H1 (cell line): Measurements from ENCODE around the gene TMEM130. TPM values are rescaled to one million over a fixed set of nuclear protein-coding genes. Genes with fewer than 3 reads are reported as not detected.

ENCODE experiments used
- CTCF ChIA-PET: fragments of 300-600 bp; sonication (Branson Sonifier 250); formaldehyde crosslinking; loops from one replicate; lab custom pipeline; 2021; ENCODE audit not compliant: partially characterized antibody; lab: Charles Lee
- POLR2A ChIA-PET: fragments of 300-600 bp; sonication (Branson Sonifier 250); formaldehyde crosslinking; loops from one replicate; lab custom pipeline; 2021; ENCODE audit warnings: inconsistent platforms; ENCODE audit not compliant: partially characterized antibody; lab: Charles Lee
- DNase-seq, 2 experiments: peaks; one replicate each; pipeline versions ENCODE4 v3.0.0 to v3.0.0-alpha.2; 2010 to 2022; ENCODE audit warnings: low spot score in 2 of 2, low read depth in 1 of 2, mixed read lengths in 1 of 2
- FAIRE-seq: peaks from 2 replicates; lab custom pipeline; 2011; peaks lifted over from hg19 to GRCh38; lab: Jason Lieb, UNC
- H2AFZ ChIP-seq: 2 replicates; pipeline ENCODE4 v1.8.1; 2012; ENCODE audit warnings: low read length, inconsistent platforms
- H2AK5ac ChIP-seq: 2 replicates; pipeline ENCODE4 v1.6.1; 2013; ENCODE audit warnings: low read depth, low read length
- H2BK120ac ChIP-seq: replicated peaks from 2 replicates; pipeline ENCODE3; 2013; ENCODE audit warnings: low read depth, low read length, inconsistent platforms
- H2BK12ac ChIP-seq: 2 replicates; pipeline ENCODE4 v1.6.1; 2013; ENCODE audit warnings: low read depth, low read length
- H2BK15ac ChIP-seq: 2 replicates; pipeline ENCODE4 v1.6.1; 2013; ENCODE audit warnings: low read length
- H2BK20ac ChIP-seq: 2 replicates; pipeline ENCODE4 v1.6.1; 2013; ENCODE audit warnings: low read length
- H2BK5ac ChIP-seq: 2 replicates; pipeline ENCODE4 v1.6.1; 2013; ENCODE audit warnings: low read depth, low read length
- H3K14ac ChIP-seq: 2 replicates; pipeline ENCODE4 v1.6.1; 2013; ENCODE audit warnings: inconsistent platforms; ENCODE audit not compliant: insufficient read length
- H3K18ac ChIP-seq: 2 replicates; pipeline ENCODE4 v1.6.1; 2013; ENCODE audit warnings: low read length; ENCODE audit errors: extremely low read depth
- H3K23ac ChIP-seq: 2 replicates; pipeline ENCODE4 v1.6.1; 2013; ENCODE audit warnings: inconsistent platforms; ENCODE audit not compliant: insufficient read length
- H3K23me2 ChIP-seq: 2 replicates; pipeline ENCODE4 v1.6.1; 2013; ENCODE audit warnings: low read depth, low read length
- H3K27ac ChIP-seq: 2 replicates; pipeline ENCODE4 v1.6.1; 2011; ENCODE audit warnings: low read depth, low read length, inconsistent platforms
- H3K27me3 ChIP-seq, 4 experiments: replicated peaks in 1 of 4; 1 replicate in 1 of 4; 2 replicates in 3 of 4; pipeline versions ENCODE4 v1.6.1 to v1.8.1; 2011 to 2013; ENCODE audit warnings: low read length in 3 of 4, mild to moderate bottlenecking in 3 of 4, inconsistent platforms in 2 of 4, mixed read lengths in 2 of 4, moderate library complexity in 1 of 4; ENCODE audit not compliant: control insufficient read depth in 3 of 4, insufficient read depth in 3 of 4; ENCODE audit errors: extremely low read depth in 1 of 4
- H3K36me3 ChIP-seq, 4 experiments: 2 replicates each; pipeline versions ENCODE4 v1.6.1 to v1.8.1; 2011 to 2013; ENCODE audit warnings: mild to moderate bottlenecking in 4 of 4, low read length in 3 of 4, moderate library complexity in 2 of 4, control low read depth in 1 of 4, inconsistent platforms in 1 of 4; ENCODE audit not compliant: insufficient read depth in 4 of 4, control insufficient read depth in 2 of 4
- H3K4ac ChIP-seq: replicated peaks from 2 replicates; pipeline ENCODE3; 2013; ENCODE audit warnings: low read length, low read depth, mixed read lengths, inconsistent platforms; ENCODE audit not compliant: insufficient read length
- H3K4me1 ChIP-seq, 4 experiments: replicated peaks in 1 of 4; 1 replicate in 1 of 4; 2 replicates in 3 of 4; pipeline versions ENCODE4 v1.6.1 to v1.8.1; 2011 to 2013; ENCODE audit warnings: low read length in 3 of 4, inconsistent platforms in 2 of 4, mixed read lengths in 1 of 4; ENCODE audit not compliant: insufficient read depth in 4 of 4, control insufficient read depth in 3 of 4
- H3K4me2 ChIP-seq, 2 experiments: 2 replicates each; pipeline versions ENCODE4 v1.6.1 to v1.8.1; 2011 to 2013; ENCODE audit warnings: low read depth in 2 of 2, low read length in 2 of 2, control low read depth in 1 of 2, inconsistent platforms in 1 of 2, mild to moderate bottlenecking in 1 of 2; ENCODE audit not compliant: insufficient read depth in 1 of 2
- H3K4me3 ChIP-seq, 4 experiments: fragments of 200-600, 300-600 bp in 1 of 4; sonication (generic), shearing (Covaris generic), sonication (Bioruptor Twin) in 1 of 4; 2 replicates each; pipeline versions ENCODE4 v1.5.1 to v1.8.1; 2011 to 2016; ENCODE audit warnings: low read length in 4 of 4, low read depth in 3 of 4, control low read depth in 2 of 4, inconsistent platforms in 2 of 4, mild to moderate bottlenecking in 2 of 4, mixed read lengths in 1 of 4, moderate library complexity in 1 of 4; ENCODE audit not compliant: insufficient read depth in 2 of 4; ENCODE audit errors: extremely low read depth in 1 of 4
- H3K56ac ChIP-seq: replicated peaks from 2 replicates; pipeline ENCODE3; 2013; ENCODE audit warnings: low read depth, mild to moderate bottlenecking, mixed read lengths, low read length, inconsistent platforms; ENCODE audit not compliant: insufficient read length
- H3K79me1 ChIP-seq: 2 replicates; pipeline ENCODE4 v1.6.1; 2013; ENCODE audit warnings: low read depth, low read length, control low read depth
- H3K79me2 ChIP-seq, 2 experiments: 2 replicates each; pipeline versions ENCODE4 v1.6.1 to v1.8.1; 2012 to 2013; ENCODE audit warnings: low read length in 2 of 2, mild to moderate bottlenecking in 2 of 2, inconsistent platforms in 1 of 2; ENCODE audit not compliant: insufficient read depth in 2 of 2, control insufficient read depth in 1 of 2
- H3K9ac ChIP-seq, 4 experiments: replicated peaks in 1 of 4; 1 replicate in 1 of 4; 2 replicates in 3 of 4; pipeline versions ENCODE4 v1.6.1 to v1.8.1; 2011 to 2013; ENCODE audit warnings: low read depth in 3 of 4, low read length in 3 of 4, control low read depth in 2 of 4, mild to moderate bottlenecking in 2 of 4, moderate library complexity in 2 of 4, inconsistent platforms in 1 of 4; ENCODE audit errors: extremely low read depth in 1 of 4
- H3K9me3 ChIP-seq, 2 experiments: 2 replicates each; pipeline versions ENCODE4 v1.6.1 to v1.8.1; 2012 to 2013; ENCODE audit warnings: mild to moderate bottlenecking in 2 of 2, moderate library complexity in 2 of 2, control low read depth in 1 of 2, inconsistent platforms in 1 of 2, low read depth in 1 of 2, low read length in 1 of 2, mixed read lengths in 1 of 2; ENCODE audit not compliant: insufficient read depth in 2 of 2
- H4K20me1 ChIP-seq, 2 experiments: replicated peaks in 1 of 2; 2 replicates each; pipeline versions ENCODE3 to v1.8.1; 2011 to 2013; ENCODE audit warnings: inconsistent platforms in 2 of 2, low read length in 2 of 2, mild to moderate bottlenecking in 1 of 2; ENCODE audit not compliant: insufficient read depth in 2 of 2, control insufficient read depth in 1 of 2
- H4K5ac ChIP-seq: 2 replicates; pipeline ENCODE4 v1.6.1; 2013; ENCODE audit warnings: low read length, low read depth, mixed read lengths, inconsistent platforms; ENCODE audit not compliant: insufficient read length
- H4K8ac ChIP-seq: 2 replicates; pipeline ENCODE4 v1.8.0; 2013; ENCODE audit warnings: mild to moderate bottlenecking, moderate library complexity, low read length, inconsistent platforms; ENCODE audit not compliant: insufficient read depth; ENCODE audit errors: extremely low read depth
- H4K91ac ChIP-seq: replicated peaks from 2 replicates; pipeline ENCODE3; 2013; ENCODE audit warnings: low read length, mixed read lengths, inconsistent platforms; ENCODE audit not compliant: insufficient read length
- CREB1 ChIP-seq: IDR thresholded peaks from 2 replicates; pipeline ENCODE4 v1.6.1; 2012; ENCODE audit warnings: inconsistent platforms
- WGBS, 2 experiments: shearing (Covaris generic) in 1 of 2; methylation state at CpG; one replicate each; pipeline versions ENCODE4 v1.1.6 to v1.1.7; 2013 to 2015; ENCODE audit warnings: low lambda C conversion rate in 2 of 2, mixed read lengths in 2 of 2, inconsistent platforms in 1 of 2, low coverage in 1 of 2, missing lambda C conversion rate in 1 of 2; ENCODE audit not compliant: insufficient replicate concordance in 2 of 2, insufficient coverage in 1 of 2, insufficient read length in 1 of 2; ENCODE audit errors: extremely low coverage in 1 of 2, missing lambda C conversion rate in 1 of 2; 5-methylcytosine and 5-hydroxymethylcytosine counted together
- polyA plus RNA-seq, 7 experiments: library from polyadenylated mRNA; depleted of rRNA in 3 of 7; stranded (reverse) in 5 of 7; unstranded in 2 of 7; fragments of >200 nt in 5 of 7; fragments of 200-250 nt in 2 of 7; gene quantifications; 1 replicate in 5 of 7; 2 replicates in 1 of 7; 4 replicates in 1 of 7; pipeline versions ENCODE4 v1.2.1 to v1.2.3, GENCODE V29; 2011 to 2013; ENCODE audit warnings: missing spikeins in 2 of 7, mixed read lengths in 2 of 7
- total RNA-seq: library from RNA; stranded (reverse); fragmentation: NEBNext Ultra II Directional; extraction: Animal tissue kit (Norgen Biotek cat#: 25700); gene quantifications from 2 replicates; pipeline ENCODE4 v1.2.1, GENCODE V29; 2021

The TMEM130 gene
- total and polyA plus RNA-seq, 2 of the 8 experiments (the other 6 are each of a cell fraction or from before 2014, with no cell fraction given): 2.9 to 6.6 TPM

DNA sequence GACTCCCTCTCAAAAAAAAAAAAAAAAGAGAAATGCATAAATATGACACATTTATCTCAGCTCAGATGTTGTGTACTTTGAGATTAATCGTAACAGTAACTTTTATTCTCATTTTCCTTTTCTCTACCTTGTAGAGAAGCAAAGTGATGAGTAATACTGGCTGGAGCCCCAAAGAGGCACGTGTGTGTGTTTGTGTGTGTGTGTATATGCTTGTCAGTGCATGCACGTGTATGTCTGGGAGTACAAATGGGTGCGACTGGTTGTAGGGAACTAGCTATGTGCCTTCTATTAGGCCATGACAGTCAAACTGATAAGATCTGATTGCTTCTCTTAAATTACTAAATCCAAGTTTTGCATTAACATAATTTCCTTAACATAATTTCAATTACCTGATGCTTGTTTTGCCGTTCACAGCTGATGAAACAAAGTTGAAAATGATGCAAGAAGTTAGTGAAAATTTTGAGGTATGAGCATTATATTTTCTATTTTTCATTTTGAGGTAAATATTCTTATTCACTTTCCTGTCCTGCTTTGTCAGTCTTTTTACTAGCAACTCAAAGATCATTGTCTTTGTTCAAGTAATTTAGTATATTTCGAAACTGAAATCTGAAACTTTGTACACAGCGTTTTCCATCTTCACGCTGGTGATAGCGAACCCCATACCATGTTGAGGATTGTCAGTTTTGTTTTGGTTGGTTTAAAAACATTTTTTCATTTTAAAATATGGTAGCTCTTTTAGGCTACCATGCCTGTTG, 11.9 kb upstream of the TMEM130 start:
- Histone ChIP-seq H3K14ac (no peak overlapping the region), H3K27ac (no peak overlapping the region), H3K4me1 (peaks cover 0 to 13% (median 5%) of the 10 kb centered on the region in 4 experiments; a peak in 5 of 7 replicates), H3K4ac (no peak overlapping the region), H4K5ac (no peak overlapping the region), H2BK5ac (no peak overlapping the region), H4K20me1 (peaks cover 8 to 14% of the 10 kb centered on the region in 2 experiments), H2AFZ (no peak overlapping the region), H3K9me3 (no peaks in the 10 kb centered on the region), H3K4me3 (no peak overlapping the region), H2BK120ac (no peak overlapping the region), H3K79me2 (peaks cover 12 to 28% of the 10 kb centered on the region in 2 experiments), H3K56ac (no peak overlapping the region), H3K23ac (no peak overlapping the region), H2BK12ac (no peak overlapping the region), H2BK20ac (no peak overlapping the region), H2BK15ac (no peak overlapping the region), H3K23me2 (peaks cover 6% of the 10 kb centered on the region), H3K79me1 (peaks cover 5% of the 10 kb centered on the region), H2AK5ac (no peak overlapping the region), H3K27me3 (no peaks in the 10 kb centered on the region), H3K18ac (no peak overlapping the region), H3K36me3 (peaks cover 5 to 43% (median 31%) of the 10 kb centered on the region in 4 experiments), H3K9ac (no peak overlapping the region), H3K4me2 (no peak overlapping the region), H4K91ac (no peak overlapping the region), H4K8ac (no peak overlapping the region)
- 91% methylated on average over 9 of the region's 9 CpGs; no CpG with 5 or more reads in 1 of the 2 experiments for WGBS, 2 experiments
- ChIA-PET POLR2A (no interaction called here), CTCF (interaction anchor here (1.1 kb wide), 1 partner anchor 111 kb away, joined by 3 read pairs; no protein-coding TSS in a partner anchor)
- DNase-seq (no peak), FAIRE-seq (no peak)
- no peak for TF ChIP-seq CREB1
